GM19239 (cell line): Measurements from ENCODE around the gene ABHD12.
"Not testable (repeated sequence)": the region's sequence is repeated elsewhere in the genome, so short reads cannot be mapped to it uniquely, and the experiment has no call there.

Source experiments
- DNase-seq: peaks from one replicate; pipeline ENCODE4 v3.0.0; 2011; ENCODE audit warnings: low spot score; ENCODE audit not compliant: insufficient read length
- FAIRE-seq: peaks from 2 replicates; lab custom pipeline; 2011; peaks lifted over from hg19 to GRCh38; lab: Jason Lieb, UNC

Gene ABHD12

GRCh38 chr20:25390538-25391528, at the start of gene ABHD12:
TSS of gene ABHD12 (minus strand) at chr20:25390835. CDS start at chr20:25390703, 132 bp downstream.
- FAIRE-seq: peak; percentile 74

DNA sequence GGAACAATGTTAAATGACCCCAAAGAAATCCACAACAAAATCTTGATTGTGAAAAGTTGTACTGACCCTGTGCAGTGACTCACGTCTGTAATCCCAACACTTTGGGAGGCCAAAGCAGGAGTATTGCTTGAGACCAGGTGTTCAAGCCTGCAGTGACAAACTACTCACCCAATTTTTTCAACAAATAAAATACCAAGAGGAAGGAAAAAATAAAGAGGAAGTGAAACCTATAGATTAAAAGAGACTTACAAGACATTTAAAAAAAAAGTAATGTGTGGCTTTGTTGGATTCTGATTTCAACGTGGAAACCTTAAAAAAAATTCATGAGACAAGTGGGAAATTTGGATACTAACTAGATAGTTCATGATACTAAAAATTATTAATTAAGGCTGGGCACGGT, 48.7 kb upstream of the ABHD12 start:
- DNase-seq (no peak), FAIRE-seq (no peak)

More at GRCh38 chr20:25390538-25391528, at the start of gene ABHD12:
- peak; percentile 88 for DNase-seq

DNA sequence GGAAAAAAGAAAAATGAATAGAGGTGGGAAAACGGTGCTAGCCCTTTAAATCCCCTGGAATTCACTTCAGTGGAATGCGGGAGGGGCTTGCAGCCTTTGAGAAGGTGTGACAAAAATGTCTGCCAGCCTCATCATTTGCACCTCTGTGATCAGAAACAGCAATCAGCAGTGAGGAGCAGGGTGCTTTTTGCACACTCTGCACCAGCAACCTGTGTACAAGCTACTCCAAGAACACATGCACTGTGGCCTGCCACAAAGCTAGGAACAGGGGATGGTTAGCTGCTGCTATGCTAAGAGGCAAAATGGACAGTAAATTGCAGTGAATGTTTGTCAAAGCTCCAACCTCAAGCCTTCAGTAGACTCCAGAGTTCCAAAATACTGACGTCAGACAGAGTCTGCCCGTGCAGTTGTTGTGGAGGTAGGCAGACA, 46.5 kb upstream of the ABHD12 start:
- no peak for DNase-seq

DNA sequence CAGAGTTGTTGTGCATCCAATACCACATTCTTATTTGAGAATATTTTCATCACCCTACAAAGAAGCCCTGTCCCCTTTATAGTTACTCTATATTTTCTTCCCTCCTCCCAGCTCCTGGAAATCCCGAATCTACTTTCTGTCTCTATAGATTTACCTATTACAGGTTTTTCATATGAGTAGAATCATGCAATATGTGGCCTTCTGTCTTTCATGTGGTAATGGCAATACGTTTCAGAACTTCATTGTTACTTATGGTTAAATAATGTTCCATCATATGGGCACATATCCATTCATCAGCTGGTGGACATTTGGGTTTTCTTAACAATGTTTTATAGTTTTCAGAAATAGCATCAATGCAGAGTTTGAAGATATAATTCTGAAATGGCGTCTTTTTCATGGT, 33.9 kb upstream of the ABHD12 start:
- DNase-seq: no peak
- no peak for FAIRE-seq

More for the DNA sequence above, 46.5 kb upstream of the ABHD12 start:
- no peak for FAIRE-seq

- FAIRE-seq: no peak
- no peak for DNase-seq
Measured at GRCh38 chr20:25422032-25422431, 31.4 kb upstream of the ABHD12 start.

- DNase-seq: no peak
Measured at GRCh38 chr20:25421102-25421501, 30.5 kb upstream of the ABHD12 start.

GRCh38 chr20:25418776-25419175, 28.1 kb upstream of the ABHD12 start:
- no peak for DNase-seq
- FAIRE-seq: no peak

More at GRCh38 chr20:25421102-25421501, 30.5 kb upstream of the ABHD12 start:
- FAIRE-seq: no peak

DNA sequence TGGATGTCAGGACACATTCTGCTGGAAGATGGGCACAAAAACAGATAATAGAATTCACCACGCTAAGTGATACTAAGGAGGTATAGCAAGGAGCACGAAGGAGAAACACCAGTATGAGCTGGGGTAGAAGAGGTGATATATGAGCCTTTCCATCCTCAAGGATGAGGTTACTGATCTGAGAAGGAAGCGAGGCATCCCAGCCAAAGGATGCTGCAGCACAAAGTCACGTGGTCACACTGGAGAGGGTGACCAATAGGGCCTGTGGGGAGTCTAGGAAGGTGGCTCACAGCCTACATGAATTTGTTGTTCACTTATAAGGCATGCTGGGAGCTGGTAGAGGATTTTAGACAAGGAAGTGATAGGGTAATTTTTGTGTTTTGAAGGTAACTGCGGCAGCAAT, 18.3 kb upstream of the ABHD12 start:
- FAIRE-seq: no peak
- no peak for DNase-seq

DNA sequence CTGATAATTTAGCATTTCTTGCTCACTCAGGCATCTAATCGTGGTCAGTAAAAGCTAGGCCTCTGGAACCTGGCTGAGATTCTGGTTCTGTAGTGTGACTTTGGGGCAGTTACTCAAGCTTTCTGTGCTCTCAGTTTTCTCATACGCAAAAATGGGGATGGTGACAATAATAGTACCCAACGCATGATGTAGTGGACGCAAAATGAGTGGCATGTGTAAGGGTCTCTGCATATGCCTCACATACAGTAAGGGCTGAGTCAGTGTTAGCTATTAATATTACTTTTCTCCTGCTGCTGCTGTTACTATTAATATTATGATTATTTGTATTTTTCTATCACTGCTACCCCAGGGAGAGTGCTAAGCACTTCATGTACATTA, 17.5 kb upstream of the ABHD12 start:
- DNase-seq (no peak), FAIRE-seq (no peak)

GRCh38 chr20:25407311-25408169, 16.9 kb upstream of the ABHD12 start, which contains the start of gene GINS1:
TSS of gene GINS1 (plus strand) at chr20:25407673. CDS start at chr20:25407821, 148 bp downstream.
- FAIRE-seq (peak; percentile 78), DNase-seq (peak; percentile 69)

- FAIRE-seq (no peak), DNase-seq (no peak)
Measured at GRCh38 chr20:25402583-25402982, 11.9 kb upstream of the ABHD12 start.

- FAIRE-seq, DNase-seq: not testable (repeated sequence)
Measured at GRCh38 chr20:25400291-25400732, 9.7 kb upstream of the ABHD12 start.

DNA sequence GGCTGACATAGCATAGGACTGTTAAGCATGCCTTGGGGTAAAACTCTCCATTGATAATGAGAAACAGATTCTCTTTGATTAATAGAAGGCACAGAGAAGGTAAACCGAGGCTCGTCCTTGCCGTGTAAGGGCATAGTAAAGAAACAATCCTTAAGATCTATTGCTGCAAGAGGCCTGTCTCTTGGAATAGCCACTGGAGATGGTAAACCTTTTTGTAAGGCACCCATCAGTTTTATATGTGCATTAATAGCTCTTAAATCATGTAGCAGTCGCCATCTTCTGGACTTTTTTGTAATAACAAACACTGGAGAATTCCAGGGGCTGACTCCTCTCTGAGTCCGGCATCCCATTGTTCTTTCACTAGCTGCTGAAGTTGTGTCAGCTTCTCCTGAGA, 8.4 kb upstream of the ABHD12 start:
- FAIRE-seq (peak; percentile 39), DNase-seq (no peak)

DNA sequence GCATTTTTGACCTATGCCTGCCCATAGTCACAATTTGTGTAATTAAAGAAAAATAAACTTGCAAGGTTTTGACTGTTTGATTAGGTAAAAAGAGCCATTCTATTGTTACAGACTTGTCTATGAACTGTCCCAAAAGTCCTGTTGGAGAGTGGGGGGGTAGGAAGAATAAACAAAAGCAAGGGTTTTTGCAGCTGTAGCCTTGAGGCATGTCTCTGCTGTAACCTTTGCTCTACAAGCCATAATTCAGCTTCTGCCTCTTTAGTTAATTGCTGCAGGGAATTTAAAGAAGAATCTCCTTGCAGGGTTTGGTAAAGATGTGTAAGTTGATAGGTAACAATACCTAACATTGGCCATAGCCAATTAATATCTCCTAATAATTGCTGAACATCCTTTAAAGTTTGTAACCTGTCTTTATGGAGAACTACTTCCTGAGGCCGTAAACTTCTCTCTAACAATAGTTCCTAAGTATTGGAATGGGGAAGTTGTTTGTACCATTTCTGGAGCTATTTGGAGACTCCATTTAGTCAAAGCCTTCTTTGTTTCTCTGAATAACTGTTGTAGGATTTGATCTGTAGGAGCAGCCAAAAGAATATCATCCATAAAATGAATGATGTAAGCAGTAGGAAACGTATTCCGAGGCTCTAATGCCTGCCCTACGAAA, 7.9 kb upstream of the ABHD12 start:
- DNase-seq: no peak

GRCh38 chr20:25397821-25398220, 7.2 kb upstream of the ABHD12 start:
- no peak for DNase-seq
- no peak for FAIRE-seq

More for the DNA sequence above, 7.9 kb upstream of the ABHD12 start:
- FAIRE-seq: no peak

DNA sequence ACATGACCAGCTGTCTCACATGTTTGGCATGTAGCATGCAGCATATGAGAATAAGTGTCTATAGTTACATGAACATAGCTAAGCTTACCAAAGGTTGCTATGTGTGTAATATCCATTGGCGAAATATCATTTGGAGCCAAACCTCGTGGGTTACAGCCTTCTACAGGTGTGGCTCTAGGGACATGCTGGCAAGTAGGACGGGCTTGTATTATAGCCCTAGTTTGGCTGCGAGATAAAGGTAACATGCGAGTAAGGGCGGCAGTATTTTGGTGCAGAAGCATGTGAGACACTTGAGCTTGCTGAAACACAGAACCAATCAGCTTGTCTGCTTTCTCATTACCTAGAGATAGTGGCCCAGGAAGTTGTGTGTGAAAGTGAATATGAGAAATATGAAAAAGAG, 6.5 kb upstream of the ABHD12 start:
- DNase-seq (no peak), FAIRE-seq (no peak)

- DNase-seq (no peak), FAIRE-seq (no peak)
Measured at GRCh38 chr20:25394996-25395395, 4.4 kb upstream of the ABHD12 start.

DNA sequence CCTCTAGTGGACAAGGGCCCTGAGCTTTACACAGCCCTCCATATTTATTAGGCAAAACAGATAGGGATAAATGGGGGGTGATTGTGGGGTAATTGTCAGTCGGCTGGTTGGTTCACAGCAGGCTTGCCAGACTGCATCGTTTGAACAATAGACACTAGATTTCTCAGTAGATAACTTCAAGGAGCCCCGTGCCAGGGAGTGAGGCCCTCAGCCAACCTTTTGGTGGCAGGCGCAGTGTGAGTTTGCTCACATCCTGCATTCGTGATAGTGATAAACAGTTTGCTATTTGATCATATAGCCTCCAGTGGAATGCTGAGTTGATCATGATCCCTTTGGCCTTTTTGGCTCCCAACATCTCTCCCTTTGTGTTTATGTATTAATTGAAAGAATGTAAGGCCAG, 3.6 kb upstream of the ABHD12 start:
- FAIRE-seq: no peak
- DNase-seq: no peak

- DNase-seq (no peak), FAIRE-seq (no peak)
Measured at GRCh38 chr20:25389858-25390537, 637 bp downstream of the ABHD12 start.
